ENCODE results near the gene SIRPB2. TPM values are rescaled to one million over a fixed set of nuclear protein-coding genes. Genes with fewer than 3 reads are reported as not detected.

SIRPB2 gene
- total RNA-seq, 1 experiment from 2014 or later, result not detected

DNA sequence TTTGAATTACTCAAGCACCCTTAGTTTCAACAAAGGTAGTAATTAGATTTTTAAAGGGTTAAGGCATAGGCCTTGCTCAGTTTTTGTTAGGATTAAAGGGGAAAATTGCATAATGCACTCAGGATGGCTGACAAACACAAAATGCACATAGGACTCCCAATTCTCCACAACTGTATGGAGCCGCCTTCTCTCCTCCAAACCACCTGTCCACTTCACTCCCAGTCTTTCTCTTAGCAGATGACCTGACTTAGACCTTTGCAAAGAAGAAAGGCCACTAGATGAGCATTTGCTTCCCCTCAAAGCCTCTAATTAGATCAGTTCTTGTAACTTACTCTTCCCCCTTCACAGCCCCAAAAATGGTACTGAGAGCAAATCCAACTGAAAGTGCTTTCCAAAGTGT is 44.7 kb downstream of the SIRPB2 start:
- TF ChIP-seq, protein P1, sequence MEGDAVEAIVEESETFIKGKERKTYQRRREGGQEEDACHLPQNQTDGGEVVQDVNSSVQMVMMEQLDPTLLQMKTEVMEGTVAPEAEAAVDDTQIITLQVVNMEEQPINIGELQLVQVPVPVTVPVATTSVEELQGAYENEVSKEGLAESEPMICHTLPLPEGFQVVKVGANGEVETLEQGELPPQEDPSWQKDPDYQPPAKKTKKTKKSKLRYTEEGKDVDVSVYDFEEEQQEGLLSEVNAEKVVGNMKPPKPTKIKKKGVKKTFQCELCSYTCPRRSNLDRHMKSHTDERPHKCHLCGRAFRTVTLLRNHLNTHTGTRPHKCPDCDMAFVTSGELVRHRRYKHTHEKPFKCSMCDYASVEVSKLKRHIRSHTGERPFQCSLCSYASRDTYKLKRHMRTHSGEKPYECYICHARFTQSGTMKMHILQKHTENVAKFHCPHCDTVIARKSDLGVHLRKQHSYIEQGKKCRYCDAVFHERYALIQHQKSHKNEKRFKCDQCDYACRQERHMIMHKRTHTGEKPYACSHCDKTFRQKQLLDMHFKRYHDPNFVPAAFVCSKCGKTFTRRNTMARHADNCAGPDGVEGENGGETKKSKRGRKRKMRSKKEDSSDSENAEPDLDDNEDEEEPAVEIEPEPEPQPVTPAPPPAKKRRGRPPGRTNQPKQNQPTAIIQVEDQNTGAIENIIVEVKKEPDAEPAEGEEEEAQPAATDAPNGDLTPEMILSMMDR (conservative IDR thresholded peaks at IDR 0.05), result no peak
- Histone ChIP-seq H3K23me2 (ENCODE audit: insufficient read length, low read depth, low read length, poor library complexity, severe bottlenecking) (no peaks in the 10 kb centered on the region), H3K9me3 (ENCODE audit: control insufficient read depth, low read depth, low read length) (peaks cover 12% of the 10 kb centered on the region), H4K91ac (ENCODE audit: insufficient read length, low read depth, low read length) (no peak overlapping the region), H3K9ac (ENCODE audit: extremely low read depth, insufficient read length, low read length) (no peak overlapping the region), H3T11ph (ENCODE audit: low read length) (no peak overlapping the region), H3K27ac (ENCODE audit: insufficient read length, low read depth, low read length) (no peak overlapping the region), H3K79me1 (ENCODE audit: insufficient read depth, low read depth, low read length, poor library complexity, severe bottlenecking) (no peaks in the 10 kb centered on the region), H3K4me1 (ENCODE audit: insufficient read depth, low read length) (no peaks in the 10 kb centered on the region), H4K20me1 (ENCODE audit: control insufficient read depth, insufficient read depth, insufficient read length) (no peaks in the 10 kb centered on the region), H4K5ac (ENCODE audit: insufficient read length, low read depth, low read length) (no peak overlapping the region), H3K4ac (ENCODE audit: low read depth, low read length) (no peak overlapping the region), H2AFZ (ENCODE audit: low read length) (no peak overlapping the region), H4K8ac (replicated peaks; ENCODE audit: insufficient read length, low read depth, low read length) (no peak overlapping the region), H3K56ac (ENCODE audit: insufficient read length, low read depth, low read length) (no peak overlapping the region), H3K4me2 (ENCODE audit: insufficient read depth, insufficient read length, low read length) (no peak overlapping the region), H2BK120ac (ENCODE audit: low read depth, low read length, poor library complexity, severe bottlenecking) (no peak overlapping the region), H3K79me2 (ENCODE audit: insufficient read depth, low read length) (no peaks in the 10 kb centered on the region), H3K27me3 (ENCODE audit: insufficient read depth, low read length) (no peaks in the 10 kb centered on the region), H2BK5ac (ENCODE audit: insufficient read length, low read length) (no peak overlapping the region), H3K18ac (ENCODE audit: insufficient read length, low read depth, low read length) (no peak overlapping the region), H2BK15ac (ENCODE audit: low read depth, low read length) (no peak overlapping the region), H2BK20ac (ENCODE audit: low read depth, low read length, poor library complexity, severe bottlenecking) (no peak overlapping the region), H3K23ac (ENCODE audit: insufficient read length, low read depth, low read length) (no peak overlapping the region), H2AK5ac (ENCODE audit: insufficient read length, low read length) (no peak overlapping the region), H3K14ac (ENCODE audit: insufficient read depth, low read length) (no peak overlapping the region), H2BK12ac (ENCODE audit: insufficient read length, low read depth, low read length) (no peak overlapping the region)
- Mint-ChIP-seq H3K36me3 (ENCODE audit: insufficient read depth in 1 of 3, low read depth in 3 of 3) (peaks cover 48 to 87% (median 81%) of the 10 kb centered on the region in 3 experiments; a peak in 6 of 7 replicates), H3K4me3 (no peak overlapping the region), H3K9me3 (no peaks in the 10 kb centered on the region; a peak in 1 of 5 replicates), H3K27ac (no peak overlapping the region), H3K4me1 (no peaks in the 10 kb centered on the region), H3K27me3 (ENCODE audit: low read depth) (no peaks in the 10 kb centered on the region)
- DNase-seq, result no peak
- WGBS (ENCODE audit: extremely low coverage, insufficient read length, low lambda C conversion rate), result no CpG with 5 or more reads among the region's 1 CpG
